ENCODE results near the gene OR56B1. TPM values are rescaled to one million over a fixed set of nuclear protein-coding genes. Genes with fewer than 3 reads are reported as not detected.

Gene OR56B1
- total and polyA plus RNA-seq, 2 experiments from 2014 or later = not detected

- Histone ChIP-seq H3K79me2 (ENCODE audit: insufficient read depth) (no peaks in the 10 kb centered on the region), H3K36me3 (ENCODE audit: low read depth) (peaks cover 41% of the 10 kb centered on the region; the same call in 1 of the 2 replicates)
- 63 to 64% methylated on average over 3 of the region's 3 CpGs for WGBS, 2 experiments (ENCODE audit: low coverage in 1 of 2, low lambda C conversion rate in 2 of 2, missing lambda C conversion rate in 2 of 2)
Measured at GRCh38 chr11:5701055-5701577, 35.1 kb upstream of the OR56B1 start.

GRCh38 chr11:5703741-5704536 is 32.3 kb upstream of the OR56B1 start:
- Histone ChIP-seq H2AFZ (no peak overlapping the region), H3K9me2 (ENCODE audit: insufficient read depth) (no peaks in the 10 kb centered on the region), H3K79me2 (ENCODE audit: insufficient read depth) (no peaks in the 10 kb centered on the region), H3K9ac (no peak overlapping the region), H3K36me3 (ENCODE audit: low read depth) (peaks cover 32% of the 10 kb centered on the region), H4K20me1 (ENCODE audit: insufficient read depth) (no peaks in the 10 kb centered on the region), H3K4me3 (no peak overlapping the region), H3K4me2 (ENCODE audit: unreplicated experiment) (no peak overlapping the region), H3F3A (ENCODE audit: insufficient read depth) (no peaks in the 10 kb centered on the region), H3K9me3 (ENCODE audit: low read depth) (no peaks in the 10 kb centered on the region), H3K27me3 (replicated peaks; ENCODE audit: insufficient read depth) (no peaks in the 10 kb centered on the region), H3K27ac (no peak overlapping the region), H3K4me1 (ENCODE audit: insufficient read depth) (no peaks in the 10 kb centered on the region)
- WGBS, 2 experiments (ENCODE audit: low coverage in 1 of 2, low lambda C conversion rate in 2 of 2, missing lambda C conversion rate in 2 of 2) = 93 to 98% methylated on average over 2 of the region's 2 CpGs
- in situ Hi-C loops (cut with MboI) = no loop called here
- no peak for DNase-seq
- TF ChIP-seq EZH2 (IDR thresholded peaks at IDR 0.05; ENCODE audit: insufficient read depth, poor library complexity, severe bottlenecking) (no peak), EZH2phosphoT487 (IDR thresholded peaks at IDR 0.05; ENCODE audit: insufficient read depth, low read depth) (no peak)

More at GRCh38 chr11:5701055-5701577, 35.1 kb upstream of the OR56B1 start:
- no peak for DNase-seq
- no peaks in the 10 kb centered on the region for H3K9me2 ChIP-seq (ENCODE audit: insufficient read depth)
- no peaks in the 10 kb centered on the region for H3K4me1 ChIP-seq (ENCODE audit: insufficient read depth)
- H2AFZ ChIP-seq = no peak overlapping the region
- H3K4me2 ChIP-seq (ENCODE audit: unreplicated experiment) = no peak overlapping the region
- no peaks in the 10 kb centered on the region for H3K27me3 ChIP-seq (replicated peaks; ENCODE audit: insufficient read depth)
- H3K27ac ChIP-seq = no peak overlapping the region
- in situ Hi-C loops (cut with MboI) = no loop called here
- no peak overlapping the region for H3K4me3 ChIP-seq
- H4K20me1 ChIP-seq (ENCODE audit: insufficient read depth) = no peaks in the 10 kb centered on the region
- TF ChIP-seq EZH2 (IDR thresholded peaks at IDR 0.05; ENCODE audit: insufficient read depth, poor library complexity, severe bottlenecking) (no peak), EZH2phosphoT487 (IDR thresholded peaks at IDR 0.05; ENCODE audit: insufficient read depth, low read depth) (no peak)
- H3F3A ChIP-seq (ENCODE audit: insufficient read depth) = no peaks in the 10 kb centered on the region
- H3K9me3 ChIP-seq (ENCODE audit: low read depth) = no peaks in the 10 kb centered on the region
- no peak overlapping the region for H3K9ac ChIP-seq

GRCh38 chr11:5705688-5706087 is 30.6 kb upstream of the OR56B1 start:
- Histone ChIP-seq H3K4me1 (ENCODE audit: insufficient read depth) (no peaks in the 10 kb centered on the region), H3F3A (ENCODE audit: insufficient read depth) (no peaks in the 10 kb centered on the region), H3K79me2 (ENCODE audit: insufficient read depth) (no peaks in the 10 kb centered on the region), H2AFZ (no peak overlapping the region), H3K9me2 (ENCODE audit: insufficient read depth) (no peaks in the 10 kb centered on the region), H3K27ac (no peak overlapping the region), H3K36me3 (ENCODE audit: low read depth) (peaks cover 29% of the 10 kb centered on the region), H3K4me2 (ENCODE audit: unreplicated experiment) (no peak overlapping the region), H3K9ac (no peak overlapping the region), H3K4me3 (no peak overlapping the region), H3K9me3 (ENCODE audit: low read depth) (no peaks in the 10 kb centered on the region), H4K20me1 (ENCODE audit: insufficient read depth) (no peaks in the 10 kb centered on the region), H3K27me3 (replicated peaks; ENCODE audit: insufficient read depth) (no peaks in the 10 kb centered on the region)
- in situ Hi-C loops (cut with MboI) = no loop called here
- DNase-seq = peak; percentile 30
- no peak for TF ChIP-seq EZH2phosphoT487 (IDR thresholded peaks at IDR 0.05; ENCODE audit: insufficient read depth, low read depth)
- TF ChIP-seq EZH2 (IDR thresholded peaks at IDR 0.05; ENCODE audit: insufficient read depth, poor library complexity, severe bottlenecking) = no peak
- 93% methylated on average over 4 of the region's 4 CpGs for WGBS, 2 experiments (ENCODE audit: low coverage in 1 of 2, low lambda C conversion rate in 2 of 2, missing lambda C conversion rate in 2 of 2)

GRCh38 chr11:5712507-5712906 is 23.7 kb upstream of the OR56B1 start:
- TF ChIP-seq EZH2phosphoT487 (IDR thresholded peaks at IDR 0.05; ENCODE audit: insufficient read depth, low read depth) (no peak), EZH2 (IDR thresholded peaks at IDR 0.05; ENCODE audit: insufficient read depth, poor library complexity, severe bottlenecking) (no peak)
- Histone ChIP-seq H3K79me2 (ENCODE audit: insufficient read depth) (no peaks in the 10 kb centered on the region), H3K9me3 (ENCODE audit: low read depth) (no peaks in the 10 kb centered on the region), H4K20me1 (ENCODE audit: insufficient read depth) (no peaks in the 10 kb centered on the region), H2AFZ (no peak overlapping the region), H3K27ac (no peak overlapping the region), H3K36me3 (ENCODE audit: low read depth) (peaks cover 10% of the 10 kb centered on the region; the same call in 1 of the 2 replicates), H3K4me1 (ENCODE audit: insufficient read depth) (no peaks in the 10 kb centered on the region), H3K4me3 (no peak overlapping the region), H3K4me2 (ENCODE audit: unreplicated experiment) (no peak overlapping the region), H3K9ac (no peak overlapping the region), H3K9me2 (ENCODE audit: insufficient read depth) (no peaks in the 10 kb centered on the region), H3K27me3 (replicated peaks; ENCODE audit: insufficient read depth) (no peaks in the 10 kb centered on the region), H3F3A (ENCODE audit: insufficient read depth) (no peaks in the 10 kb centered on the region)
- in situ Hi-C loops (cut with MboI) = no loop called here
- 63 to 72% methylated on average over 1 of the region's 1 CpG for WGBS, 2 experiments (ENCODE audit: low coverage in 1 of 2, low lambda C conversion rate in 2 of 2, missing lambda C conversion rate in 2 of 2)
- peak; percentile 42 for DNase-seq

Data from GM23248 (cell line).